ENCODE data around the gene FHL2. TPM values are rescaled to one million over a fixed set of nuclear protein-coding genes. Genes with fewer than 3 reads are reported as not detected.

FHL2 gene
- total RNA-seq, 1 donor from 2014 or later, result 0.16 TPM

DNA sequence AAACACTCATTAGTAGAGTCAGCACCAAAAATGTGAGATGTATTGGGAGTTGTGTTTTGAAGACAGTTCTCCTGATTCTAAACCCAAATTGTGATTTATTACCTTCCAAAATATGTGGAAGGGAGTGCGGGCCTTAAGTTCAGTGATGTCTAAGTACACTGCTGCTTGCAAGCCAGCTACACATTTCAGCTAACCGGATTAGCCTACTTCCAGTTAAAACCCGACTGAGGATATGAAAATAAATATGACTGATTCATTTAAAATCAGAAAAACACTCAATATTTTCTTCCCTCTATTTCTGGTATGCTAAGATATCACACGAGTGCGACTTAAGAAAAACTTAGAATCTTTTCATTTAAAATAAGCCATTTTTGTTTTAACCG lies 907 bp downstream of the FHL2 start:
- peaks cover 46% of the 10 kb centered on the region for H3K27me3 Mint-ChIP-seq
- no peak for ATAC-seq (ENCODE audit: low read depth)

DNA sequence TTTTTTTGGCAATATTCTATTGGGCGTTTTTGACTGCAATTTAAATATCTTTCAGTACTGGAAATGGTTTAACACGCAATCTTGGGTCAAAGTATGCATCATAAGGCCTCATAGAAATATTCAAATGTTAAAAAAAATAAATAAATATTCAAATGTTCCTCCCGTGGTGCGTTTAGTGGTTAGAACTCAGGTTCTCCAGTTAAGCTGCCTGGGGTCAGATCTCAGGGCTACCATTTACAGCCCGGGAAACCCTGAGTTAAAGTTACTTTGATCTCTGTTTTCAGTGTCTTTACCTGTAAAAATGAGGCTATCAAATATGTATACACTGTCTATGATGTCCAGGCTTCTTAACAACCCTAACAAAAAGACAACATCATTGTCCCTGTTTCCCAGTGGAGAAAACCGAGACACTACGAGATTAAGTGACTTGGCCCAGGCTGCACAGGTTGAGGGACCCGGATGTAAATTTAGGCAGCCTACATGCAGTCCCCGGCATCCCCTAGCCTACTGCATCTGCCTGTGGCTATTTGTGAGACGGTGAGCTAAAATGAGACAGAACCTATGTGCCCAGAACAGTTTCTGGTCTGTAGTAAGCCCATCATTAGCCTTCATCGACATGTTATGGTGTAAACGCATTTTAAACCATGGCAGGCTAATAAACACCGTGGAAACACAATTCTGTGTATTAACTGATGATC lies 1.7 kb downstream of the FHL2 start:
- Mint-ChIP-seq H3K4me3 (no peak overlapping the region), H3K27ac (no peak overlapping the region), H3K27me3 (peaks cover 45% of the 10 kb centered on the region), H3K9me3 (no peaks in the 10 kb centered on the region), H3K4me1 (peaks cover 7% of the 10 kb centered on the region), H3K36me3 (ENCODE audit: low read depth) (no peaks in the 10 kb centered on the region)
- intact Hi-C loops (cut with micrococcal nuclease), result no loop called here
- POLR2A ChIA-PET, result no interaction called here
- no peak for ATAC-seq (ENCODE audit: low read depth)
- DNase-seq, result no peak
- TF ChIP-seq CTCF (IDR thresholded peaks at IDR 0.05), result no peak
- CTCF ChIA-PET, result no interaction called here

More for the DNA sequence above, 907 bp downstream of the FHL2 start:
- no peak overlapping the region for H3K27ac Mint-ChIP-seq
- H3K4me3 Mint-ChIP-seq, result peak overlapping the region; percentile 73
- intact Hi-C loops (cut with micrococcal nuclease), result no loop called here
- POLR2A ChIA-PET, result no interaction called here
- CTCF ChIA-PET, result no interaction called here
- H3K9me3 Mint-ChIP-seq, result no peaks in the 10 kb centered on the region
- no peaks in the 10 kb centered on the region for H3K36me3 Mint-ChIP-seq (ENCODE audit: low read depth)
- no peak for DNase-seq
- no peak for TF ChIP-seq CTCF (IDR thresholded peaks at IDR 0.05)
- H3K4me1 Mint-ChIP-seq, result peaks cover 7% of the 10 kb centered on the region

GRCh38 chr2:105396254-105397024 lies 2.4 kb downstream of the FHL2 start:
- CTCF ChIA-PET, result no interaction called here
- H3K4me1 Mint-ChIP-seq, result peaks cover 7% of the 10 kb centered on the region
- peaks cover 45% of the 10 kb centered on the region for H3K27me3 Mint-ChIP-seq
- intact Hi-C loops (cut with micrococcal nuclease), result no loop called here
- DNase-seq (no peak), ATAC-seq (ENCODE audit: low read depth) (no peak)
- H3K4me3 Mint-ChIP-seq, result no peak overlapping the region
- POLR2A ChIA-PET, result no interaction called here
- H3K9me3 Mint-ChIP-seq, result no peaks in the 10 kb centered on the region
- no peaks in the 10 kb centered on the region for H3K36me3 Mint-ChIP-seq (ENCODE audit: low read depth)
- no peak for TF ChIP-seq CTCF (IDR thresholded peaks at IDR 0.05)
- H3K27ac Mint-ChIP-seq, result no peak overlapping the region

- no peak overlapping the region for H3K4me3 Mint-ChIP-seq
- POLR2A ChIA-PET, result no interaction called here
Observed at GRCh38 chr2:105395691-105396090, 3.2 kb downstream of the FHL2 start.

More at GRCh38 chr2:105395691-105396090, 3.2 kb downstream of the FHL2 start:
- peaks cover 7% of the 10 kb centered on the region for H3K4me1 Mint-ChIP-seq
- H3K36me3 Mint-ChIP-seq (ENCODE audit: low read depth), result no peaks in the 10 kb centered on the region
- no peak for TF ChIP-seq CTCF (IDR thresholded peaks at IDR 0.05)
- peaks cover 45% of the 10 kb centered on the region for H3K27me3 Mint-ChIP-seq
- ATAC-seq (ENCODE audit: low read depth) (no peak), DNase-seq (no peak)
- CTCF ChIA-PET, result no interaction called here
- no peaks in the 10 kb centered on the region for H3K9me3 Mint-ChIP-seq
- intact Hi-C loops (cut with micrococcal nuclease), result no loop called here
- H3K27ac Mint-ChIP-seq, result no peak overlapping the region
